Neural cell (in vitro differentiated cells): ENCODE data around the gene MYMK.

Experiments
- CTCF ChIP-seq: fragments of 450-650 bp; IDR thresholded peaks from 2 replicates; pipeline ENCODE4 v1.5.1; 2014; ENCODE audit warnings: antibody characterized with exemption, mild to moderate bottlenecking, moderate library complexity; ENCODE audit not compliant: poor library complexity, severe bottlenecking
- EP300 ChIP-seq: fragments of 450-650 bp; conservative IDR thresholded peaks from 2 replicates; pipeline ENCODE4 v1.6.1; 2014; ENCODE audit warnings: antibody characterized with exemption, mild to moderate bottlenecking, moderate library complexity; ENCODE audit not compliant: poor library complexity, severe bottlenecking
- MXI1 ChIP-seq: fragments of 450-650 bp; conservative IDR thresholded peaks from 2 replicates; pipeline ENCODE4 v1.6.1; 2014; ENCODE audit warnings: antibody characterized with exemption, mild to moderate bottlenecking; ENCODE audit not compliant: poor library complexity, severe bottlenecking
- RAD21 ChIP-seq: fragments of 450-650 bp; conservative IDR thresholded peaks from 2 replicates; pipeline ENCODE4 v1.6.1; 2014; ENCODE audit warnings: antibody characterized with exemption, mild to moderate bottlenecking, moderate library complexity
- REST ChIP-seq: IDR thresholded peaks from 2 replicates; pipeline ENCODE4 v1.6.1; 2012; ENCODE audit warnings: borderline replicate concordance
- TAF1 ChIP-seq: IDR thresholded peaks from 2 replicates; pipeline ENCODE4 v1.6.1; 2012; ENCODE audit warnings: low read depth

- TF ChIP-seq CTCF = no peak
- TF ChIP-seq TAF1 = no peak
- no peak for TF ChIP-seq RAD21
- no peak for TF ChIP-seq MXI1
- TF ChIP-seq EP300 = no peak
- no peak for TF ChIP-seq REST
These were observed 47.8 kb downstream of the MYMK start for GRCh38 chr9:133476941-133477340.
